ENCODE measurements around the gene WNT8A. TPM values are rescaled to one million over a fixed set of nuclear protein-coding genes. Genes with fewer than 3 reads are reported as not detected.
"Not testable (repeated sequence)": the region's sequence is repeated elsewhere in the genome, so short reads cannot be mapped to it uniquely, and the experiment has no call there.

WNT8A gene
- total RNA-seq, 1 donor from 2014 or later = not detected

GRCh38 chr5:138065102-138065501 lies 18.7 kb upstream of the WNT8A start:
- Mint-ChIP-seq H3K27me3 (ENCODE audit: low read depth) (no peaks in the 10 kb centered on the region), H3K36me3 (no peaks in the 10 kb centered on the region), H3K4me3 (no peak overlapping the region), H3K9me3 (no peaks in the 10 kb centered on the region), H3K4me1 (no peaks in the 10 kb centered on the region), H3K27ac (no peak overlapping the region)
- TF ChIP-seq CTCF (IDR thresholded peaks at IDR 0.05; ENCODE audit: unreplicated experiment) = no peak
- DNase-seq (ENCODE audit: low spot score in 2 of 2, unreplicated experiment in 2 of 2) = no peak

GRCh38 chr5:138067945-138068344 lies 15.9 kb upstream of the WNT8A start:
- H3K36me3 Mint-ChIP-seq = no peaks in the 10 kb centered on the region
- H3K4me1 Mint-ChIP-seq = no peaks in the 10 kb centered on the region
- H3K27ac Mint-ChIP-seq = no peak overlapping the region
- DNase-seq (ENCODE audit: low spot score in 2 of 2, unreplicated experiment in 2 of 2) = no peak
- no peak overlapping the region for H3K4me3 Mint-ChIP-seq
- H3K27me3 Mint-ChIP-seq (ENCODE audit: low read depth) = no peaks in the 10 kb centered on the region
- no peaks in the 10 kb centered on the region for H3K9me3 Mint-ChIP-seq
- no peak for TF ChIP-seq CTCF (IDR thresholded peaks at IDR 0.05; ENCODE audit: unreplicated experiment)

DNA sequence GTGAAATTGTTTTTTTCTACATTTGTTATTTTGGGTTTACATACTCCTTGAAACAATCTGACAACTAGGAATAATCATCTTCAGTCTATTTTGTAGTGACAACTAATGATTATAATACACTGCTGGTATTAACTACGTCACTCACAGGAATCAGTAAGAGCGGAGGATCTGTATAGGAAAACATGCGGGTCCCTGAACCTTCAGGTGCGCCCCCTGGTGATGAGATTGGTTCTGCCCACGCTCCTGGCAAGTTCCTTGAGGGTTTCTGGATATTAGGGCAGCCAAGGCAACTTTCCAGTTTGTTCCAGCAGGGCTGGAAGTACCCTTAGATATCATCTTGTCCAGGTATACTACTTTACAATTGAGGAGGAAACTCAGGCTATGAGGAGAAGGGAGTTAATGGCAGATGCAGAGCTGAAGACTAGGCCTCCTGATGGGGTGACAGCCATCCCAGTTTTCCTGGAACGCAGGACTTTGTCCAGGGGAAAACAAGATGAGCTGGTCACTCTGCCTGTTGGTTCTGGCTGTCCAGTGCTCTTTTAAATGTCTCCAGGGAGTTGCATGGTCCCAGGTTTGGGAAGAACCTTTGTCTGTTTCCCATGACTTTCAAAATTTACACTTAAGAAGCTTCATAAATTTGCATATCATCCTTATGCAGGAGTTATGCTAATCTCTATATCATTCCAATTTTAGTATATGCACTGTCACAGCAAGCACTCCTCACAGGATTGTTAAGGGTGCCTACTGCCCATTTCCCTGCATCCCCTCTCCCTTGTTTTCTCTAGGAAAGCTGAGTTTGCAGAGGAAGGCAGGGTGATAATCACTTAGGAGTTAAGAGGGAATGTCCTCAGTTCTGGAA lies 14.9 kb upstream of the WNT8A start:
- Mint-ChIP-seq H3K4me1 (no peaks in the 10 kb centered on the region), H3K36me3 (no peaks in the 10 kb centered on the region), H3K4me3 (no peak overlapping the region), H3K9me3 (no peaks in the 10 kb centered on the region), H3K27me3 (ENCODE audit: low read depth) (no peaks in the 10 kb centered on the region), H3K27ac (no peak overlapping the region)
- peak; percentile 36 to 72 for DNase-seq (ENCODE audit: low spot score in 2 of 2, unreplicated experiment in 2 of 2)
- TF ChIP-seq CTCF (IDR thresholded peaks at IDR 0.05; ENCODE audit: unreplicated experiment) = no peak

DNA sequence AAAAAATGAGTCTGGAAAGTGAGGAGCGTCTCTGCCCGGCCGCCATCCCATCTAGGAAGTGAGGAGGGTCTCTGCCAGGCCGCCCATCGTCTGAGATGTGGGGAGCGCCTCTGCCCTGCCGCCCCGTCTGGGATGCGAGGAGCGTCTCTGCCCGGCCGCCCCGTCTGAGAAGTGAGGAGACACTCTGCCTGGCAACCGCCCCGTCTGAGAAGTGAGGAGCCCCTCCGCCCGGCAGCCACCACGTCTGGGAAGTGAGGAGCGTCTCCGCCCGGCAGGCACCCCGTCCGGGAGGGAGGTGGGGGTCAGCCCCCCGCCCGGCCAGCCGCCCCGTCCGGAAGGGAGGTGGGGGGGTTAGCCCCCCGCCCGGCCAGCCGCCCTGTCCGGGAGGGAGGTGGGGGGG lies 13.8 kb upstream of the WNT8A start:
- not testable (repeated sequence) for H3K27me3 Mint-ChIP-seq (ENCODE audit: low read depth); H3K4me3 Mint-ChIP-seq; H3K27ac Mint-ChIP-seq; H3K4me1 Mint-ChIP-seq; H3K36me3 Mint-ChIP-seq; DNase-seq (ENCODE audit: low spot score in 2 of 2, unreplicated experiment in 2 of 2); H3K9me3 Mint-ChIP-seq

- DNase-seq (ENCODE audit: low spot score in 2 of 2, unreplicated experiment in 2 of 2) = peak; percentile 35 to 73
- H3K27me3 Mint-ChIP-seq (ENCODE audit: low read depth) = peaks cover 1% of the 10 kb centered on the region
- TF ChIP-seq CTCF (IDR thresholded peaks at IDR 0.05; ENCODE audit: unreplicated experiment) = peak; percentile 79
- H3K4me3 Mint-ChIP-seq = no peak overlapping the region
- H3K27ac Mint-ChIP-seq = no peak overlapping the region
- no peaks in the 10 kb centered on the region for H3K4me1 Mint-ChIP-seq
- no peaks in the 10 kb centered on the region for H3K9me3 Mint-ChIP-seq
- no peaks in the 10 kb centered on the region for H3K36me3 Mint-ChIP-seq
These were observed 6.7 kb upstream of the WNT8A start for GRCh38 chr5:138077064-138077696.

DNA sequence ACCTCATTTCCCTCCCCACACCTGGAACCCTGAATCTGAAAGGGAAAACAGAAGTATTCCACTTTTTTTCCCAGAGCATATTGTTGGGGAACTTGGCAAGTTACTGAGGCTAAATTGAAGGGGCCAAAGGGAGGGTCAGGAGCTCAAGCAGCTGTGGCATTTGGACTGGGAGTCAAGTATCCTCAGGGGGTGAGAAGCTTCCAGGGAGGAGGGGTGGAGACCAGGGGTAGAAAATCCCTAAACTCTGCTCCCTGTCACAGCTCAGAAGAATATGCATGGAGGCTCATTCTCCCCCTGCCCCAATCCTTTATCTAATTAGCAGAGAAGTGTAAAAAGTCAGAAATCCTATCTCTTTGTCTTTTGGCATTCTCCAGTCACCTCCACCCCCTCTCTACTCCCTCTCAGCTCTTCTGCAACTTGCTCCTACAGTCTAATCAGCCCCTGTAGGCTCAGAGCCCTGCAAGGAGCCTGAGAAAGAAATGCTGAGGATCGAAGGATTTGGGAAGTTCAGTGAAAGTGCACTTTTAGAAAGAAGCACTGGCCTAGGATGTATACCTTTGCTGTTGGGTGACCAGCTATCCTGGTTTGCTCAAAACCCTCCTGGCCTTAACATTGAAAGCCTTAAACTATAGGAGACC lies 5.7 kb upstream of the WNT8A start:
- Mint-ChIP-seq H3K27ac (no peak overlapping the region), H3K27me3 (ENCODE audit: low read depth) (peaks cover 1% of the 10 kb centered on the region), H3K4me3 (no peak overlapping the region), H3K9me3 (no peaks in the 10 kb centered on the region), H3K36me3 (no peaks in the 10 kb centered on the region), H3K4me1 (no peaks in the 10 kb centered on the region)
- DNase-seq (ENCODE audit: low spot score in 2 of 2, unreplicated experiment in 2 of 2) = no peak
- TF ChIP-seq CTCF (IDR thresholded peaks at IDR 0.05; ENCODE audit: unreplicated experiment) = no peak
